Measurements from ENCODE around the gene SPRYD3. TPM values are rescaled to one million over a fixed set of nuclear protein-coding genes. Genes with fewer than 3 reads are reported as not detected.

The SPRYD3 gene
- total RNA-seq, 1 experiment from 2014 or later, result 5.6 TPM

GRCh38 chr12:53025250-53025649 is 53.9 kb downstream of the SPRYD3 start:
- DNase-seq (ENCODE audit: low spot score), result no peak

GRCh38 chr12:53014709-53015108 is 64.5 kb downstream of the SPRYD3 start:
- DNase-seq (ENCODE audit: low spot score), result no peak

Other genes with a start within 250 kb of the SPRYD3 start
- not detected in 2 replicates for gene KRT79, start 245.1 kb downstream of the SPRYD3 start, total RNA-seq (2014; rRNA removed; shearing (Covaris generic))
- not detected in 2 replicates for gene KRT78, start 230.4 kb downstream of the SPRYD3 start, total RNA-seq (2014; rRNA removed; shearing (Covaris generic))
- 20.7 and 27.7 TPM in 2 replicates for gene KRT8, start 174.3 kb downstream of the SPRYD3 start, total RNA-seq (2014; rRNA removed; shearing (Covaris generic))
- 156 and 182 TPM in 2 replicates for gene KRT18, start 130.3 kb downstream of the SPRYD3 start, total RNA-seq (2014; rRNA removed; shearing (Covaris generic))
- gene EIF4B, start 72.9 kb downstream of the SPRYD3 start, total RNA-seq (2014; rRNA removed; shearing (Covaris generic)), result 479 and 559 TPM in 2 replicates
- gene TNS2, start 29.3 kb downstream of the SPRYD3 start, total RNA-seq (2014; rRNA removed; shearing (Covaris generic)), result 18.3 and 20.2 TPM in 2 replicates
- gene IGFBP6, start 18.3 kb upstream of the SPRYD3 start, total RNA-seq (2014; rRNA removed; shearing (Covaris generic)), result 265 and 375 TPM in 2 replicates
- 0.06 TPM in 1 of 2 replicates, not detected in the other for gene SOAT2, start 24.1 kb upstream of the SPRYD3 start, total RNA-seq (2014; rRNA removed; shearing (Covaris generic))
- 4.7 and 6.3 TPM in 2 replicates for gene ZNF740, start 101.3 kb upstream of the SPRYD3 start, total RNA-seq (2014; rRNA removed; shearing (Covaris generic))
- gene CSAD, start 101.5 kb upstream of the SPRYD3 start, total RNA-seq (2014; rRNA removed; shearing (Covaris generic)), result 0.66 and 2.8 TPM in 2 replicates
- 0.39 and 1.2 TPM in 2 replicates for gene ITGB7, start 127.9 kb upstream of the SPRYD3 start, total RNA-seq (2014; rRNA removed; shearing (Covaris generic))
- 20.0 and 24.2 TPM in 2 replicates for gene RARG, start 152.8 kb upstream of the SPRYD3 start, total RNA-seq (2014; rRNA removed; shearing (Covaris generic))
- 7.8 and 22.6 TPM in 2 replicates for gene ESPL1, start 188.9 kb upstream of the SPRYD3 start, total RNA-seq (2014; rRNA removed; shearing (Covaris generic))
- 462 and 537 TPM in 2 replicates for gene PFDN5, start 216.2 kb upstream of the SPRYD3 start, total RNA-seq (2014; rRNA removed; shearing (Covaris generic))
- gene MYG1, start 220.3 kb upstream of the SPRYD3 start, total RNA-seq (2014; rRNA removed; shearing (Covaris generic)), result 80.2 and 82.8 TPM in 2 replicates
- 57.0 and 74.6 TPM in 2 replicates for gene AAAS, start 242.2 kb upstream of the SPRYD3 start, total RNA-seq (2014; rRNA removed; shearing (Covaris generic))

All from H4 (cell line).